Pancreas (tissue), 10 donors: ENCODE measurements around the gene FGD3. TPM values are rescaled to one million over a fixed set of nuclear protein-coding genes. Genes with fewer than 3 reads are reported as not detected.

Source experiments
- ATAC-seq, 4 donors: fragments of 200-7000 bp; cut with Tn5 transposase; one replicate each; pipeline versions ENCODE4 v1.8.0 to v1.9.1; 2020; ENCODE audit warnings: mild to moderate bottlenecking in 4 of 4, moderate library complexity in 4 of 4
- DNase-seq, 6 donors: peaks; one replicate each; pipeline ENCODE4 v3.0.0-alpha.2; 2020
- FAIRE-seq: peaks from 2 replicates; lab custom pipeline; 2012; peaks lifted over from hg19 to GRCh38; lab: Jason Lieb, UNC
- H3K27ac ChIP-seq, 4 donors: fragments of 200-600 bp; sonication (generic); 1 replicate in 3 of 4; 2 replicates in 1 of 4; pipeline versions ENCODE4 v1.5.0 to v1.8.0; 2020
- H3K27me3 ChIP-seq, 4 donors: fragments of 200-600 bp; one replicate each; pipeline ENCODE4 v1.8.0; 2021
- H3K36me3 ChIP-seq, 3 donors: fragments of 200-600 bp; sonication (generic) in 1 of 3; one replicate each; pipeline versions ENCODE4 v1.5.0 to v1.8.0; 2020 to 2021
- H3K4me1 ChIP-seq, 3 donors: fragments of 200-600 bp; one replicate each; pipeline ENCODE4 v1.8.0; 2021
- H3K4me3 ChIP-seq, 4 donors: fragments of 200-600 bp; sonication (generic) in 2 of 4; one replicate each; pipeline versions ENCODE4 v1.5.0 to v1.8.0; 2020 to 2021
- H3K9me3 ChIP-seq, 4 donors: fragments of 200-600 bp; one replicate each; pipeline ENCODE4 v1.8.0; 2021
- WGBS, 2 donors: extraction: QIAGEN DNeasy Blood & Tissue Kit; methylation state at CpG; one replicate each; pipeline ENCODE4 v1.1.7; 2013; 5-methylcytosine and 5-hydroxymethylcytosine counted together
- intact Hi-C, 3 donors: fragments of 100-400 bp; cut with DNase I; formaldehyde crosslinking; loops; one replicate each; pipeline versions ENCODE4 v1.11.1 to v1.14.2; 2022
- polyA plus RNA-seq, 2 donors: library from polyadenylated mRNA; stranded (reverse); fragments of 200-250 nt; gene quantifications; one replicate each; pipeline ENCODE4 v1.2.3, GENCODE V29; 2013
- total RNA-seq, 6 donors: library from RNA; stranded (reverse); fragmentation: NEBNext Ultra II Directional in 4 of 6; extraction: Animal tissue kit (Norgen Biotek cat#: 25700) in 4 of 6; gene quantifications; one replicate each; pipeline versions ENCODE4 v1.2.1 to v1.2.4, GENCODE V29; 2021 to 2023
- TF ChIP-seq, protein P1 (sequence below), 4 donors: fragments of 200-600 bp; sonication (generic) in 3 of 4; IDR thresholded peaks; one replicate each; pipeline versions ENCODE4 v1.5.0 to v1.8.0; 2021; ENCODE audit warnings: antibody characterized with exemption in 4 of 4
- donor health status: healthy with polysubstance abuse.
- donor health status: DM: no; HTN: no; CAD: no; lungs with moderate emphysema.
- donor health status: DM: no; HTN: no; CAD: no.
- donor health status: control.
- donor health status: control.
- donor health status: Bipolar disorder and iron deficiency.
- donor health status: DM: yes; HTN: yes; CAD: no.
- donor health status: DM: no; HTN: no; CAD: no.
- donor health status: DM: no; HTN: no; CAD: no.
- donor health status: DM: yes; HTN: yes; CAD: no.

Gene FGD3
- total and polyA plus RNA-seq, 8 donors, result 5.0 to 27.7 (median 7.8) TPM

DNA sequence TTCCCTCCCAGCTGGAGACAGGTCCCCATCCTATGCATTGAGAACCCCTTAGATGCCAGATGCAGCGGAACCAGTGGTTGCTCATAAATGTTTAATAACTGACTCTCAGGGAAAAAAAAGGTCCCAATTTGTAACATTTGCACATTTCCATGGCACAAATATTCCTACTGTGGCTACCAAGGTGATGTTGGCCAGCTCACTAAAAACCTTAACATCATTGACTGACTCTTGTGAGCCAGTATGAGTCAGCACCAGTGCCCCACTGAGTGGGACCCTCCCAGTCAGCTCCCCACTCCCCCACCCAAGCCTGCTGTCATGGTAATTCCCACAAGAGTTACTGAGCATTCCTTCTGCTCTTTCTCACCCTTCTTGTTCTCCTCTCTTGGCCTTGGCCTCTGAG, 26.9 kb upstream of the FGD3 start:
- WGBS, 2 donors, result 100% methylated on average over 1 of the region's 1 CpG

DNA sequence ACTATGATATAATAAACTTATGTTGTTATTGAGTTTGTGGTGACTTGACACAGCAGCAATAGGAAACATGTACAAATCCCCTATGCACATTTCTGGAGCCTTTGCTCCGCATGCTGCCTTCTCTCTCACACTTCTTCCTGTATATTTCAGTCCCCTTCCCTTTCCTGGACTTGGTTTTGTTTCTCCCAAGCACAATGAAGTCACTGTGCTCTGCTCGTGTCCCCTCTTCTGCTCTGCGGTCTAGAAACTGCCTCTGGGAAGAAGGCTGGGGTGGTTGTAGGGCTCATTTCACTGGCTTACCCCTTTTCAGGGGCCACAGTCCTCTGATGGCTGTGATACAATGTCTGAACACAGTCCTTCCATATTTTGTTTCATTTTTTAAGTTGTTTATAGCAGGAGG, 15.7 kb upstream of the FGD3 start:
- Histone ChIP-seq H3K4me1 (no peaks in the 10 kb centered on the region), H3K27ac (no peak overlapping the region), H3K27me3 (no peaks in the 10 kb centered on the region), H3K9me3 (no peaks in the 10 kb centered on the region), H3K4me3 (no peak overlapping the region), H3K36me3 (no peaks in the 10 kb centered on the region)
- TF ChIP-seq, protein P1, sequence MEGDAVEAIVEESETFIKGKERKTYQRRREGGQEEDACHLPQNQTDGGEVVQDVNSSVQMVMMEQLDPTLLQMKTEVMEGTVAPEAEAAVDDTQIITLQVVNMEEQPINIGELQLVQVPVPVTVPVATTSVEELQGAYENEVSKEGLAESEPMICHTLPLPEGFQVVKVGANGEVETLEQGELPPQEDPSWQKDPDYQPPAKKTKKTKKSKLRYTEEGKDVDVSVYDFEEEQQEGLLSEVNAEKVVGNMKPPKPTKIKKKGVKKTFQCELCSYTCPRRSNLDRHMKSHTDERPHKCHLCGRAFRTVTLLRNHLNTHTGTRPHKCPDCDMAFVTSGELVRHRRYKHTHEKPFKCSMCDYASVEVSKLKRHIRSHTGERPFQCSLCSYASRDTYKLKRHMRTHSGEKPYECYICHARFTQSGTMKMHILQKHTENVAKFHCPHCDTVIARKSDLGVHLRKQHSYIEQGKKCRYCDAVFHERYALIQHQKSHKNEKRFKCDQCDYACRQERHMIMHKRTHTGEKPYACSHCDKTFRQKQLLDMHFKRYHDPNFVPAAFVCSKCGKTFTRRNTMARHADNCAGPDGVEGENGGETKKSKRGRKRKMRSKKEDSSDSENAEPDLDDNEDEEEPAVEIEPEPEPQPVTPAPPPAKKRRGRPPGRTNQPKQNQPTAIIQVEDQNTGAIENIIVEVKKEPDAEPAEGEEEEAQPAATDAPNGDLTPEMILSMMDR (IDR thresholded peaks at IDR 0.05), result no peak
- intact Hi-C loops, result no loop called here
- DNase-seq (no peak), ATAC-seq (no peak), FAIRE-seq (no peak)
- 60 to 68% methylated on average over 3 of the region's 3 CpGs for WGBS, 2 donors

More for the DNA sequence above, 26.9 kb upstream of the FGD3 start:
- H3K9me3 ChIP-seq, result no peaks in the 10 kb centered on the region
- no peaks in the 10 kb centered on the region for H3K36me3 ChIP-seq
- H3K4me3 ChIP-seq, result no peak overlapping the region
- TF ChIP-seq, protein P1 (IDR thresholded peaks at IDR 0.05), result no peak
- ATAC-seq (no peak), FAIRE-seq (no peak), DNase-seq (no peak)
- intact Hi-C loops, result no loop called here
- H3K4me1 ChIP-seq, result no peaks in the 10 kb centered on the region
- no peak overlapping the region for H3K27ac ChIP-seq
- H3K27me3 ChIP-seq, result no peaks in the 10 kb centered on the region

DNA sequence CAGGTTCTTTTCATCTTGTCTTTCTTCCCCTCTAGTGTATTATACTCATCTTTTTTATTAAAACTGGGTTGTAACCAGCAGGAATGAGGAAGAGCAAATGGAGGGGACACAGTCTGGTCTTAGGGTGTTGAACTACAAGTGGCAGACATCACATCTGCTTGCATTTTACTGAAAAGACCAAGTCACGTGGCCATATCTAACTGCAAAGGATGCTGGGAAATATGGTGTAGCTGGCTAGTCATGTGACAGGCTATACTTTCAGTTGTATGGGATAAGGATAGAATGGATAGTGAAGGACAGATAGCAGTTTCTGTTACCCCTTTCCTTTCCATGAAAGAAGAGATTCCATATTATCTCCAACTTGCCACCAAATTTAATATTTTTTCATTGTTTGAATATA, 13.0 kb upstream of the FGD3 start:
- Histone ChIP-seq H3K36me3 (no peaks in the 10 kb centered on the region), H3K27ac (no peak overlapping the region), H3K27me3 (no peaks in the 10 kb centered on the region), H3K4me1 (no peaks in the 10 kb centered on the region), H3K9me3 (no peaks in the 10 kb centered on the region), H3K4me3 (no peak overlapping the region)
- TF ChIP-seq, protein P1 (IDR thresholded peaks at IDR 0.05), result no peak
- intact Hi-C loops, result no loop called here
- DNase-seq (no peak), FAIRE-seq (no peak), ATAC-seq (no peak)
- 66 to 68% methylated on average over 1 of the region's 1 CpG for WGBS, 2 donors

DNA sequence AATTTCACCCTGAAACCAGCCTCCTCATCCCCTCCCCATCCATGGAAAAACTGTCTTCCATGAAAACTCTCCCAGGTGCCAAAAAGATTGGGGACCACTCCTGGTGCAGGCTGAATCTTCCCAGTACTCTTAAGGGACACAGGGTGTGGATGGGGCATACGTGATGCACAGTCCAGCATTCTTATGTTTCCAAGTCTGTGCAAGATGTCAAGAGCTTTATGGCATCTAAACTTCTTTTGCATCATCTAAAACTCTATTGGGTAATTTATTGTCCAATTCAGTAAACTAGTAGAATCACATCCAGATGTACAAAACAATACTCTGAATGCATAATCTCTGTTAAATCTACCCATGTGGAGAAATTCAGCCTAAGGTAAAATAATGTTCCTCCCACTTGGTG, 9.3 kb upstream of the FGD3 start:
- no peak overlapping the region for H3K4me3 ChIP-seq
- H3K27me3 ChIP-seq, result no peaks in the 10 kb centered on the region
- no peaks in the 10 kb centered on the region for H3K9me3 ChIP-seq
- TF ChIP-seq, protein P1 (IDR thresholded peaks at IDR 0.05), result no peak
- no peak for DNase-seq
- ATAC-seq, result no peak
- no peak overlapping the region for H3K27ac ChIP-seq
- no peak for FAIRE-seq
- intact Hi-C loops, result no loop called here
- no peaks in the 10 kb centered on the region for H3K36me3 ChIP-seq
- no peaks in the 10 kb centered on the region for H3K4me1 ChIP-seq
- 49 to 50% methylated on average over 1 of the region's 1 CpG for WGBS, 2 donors

DNA sequence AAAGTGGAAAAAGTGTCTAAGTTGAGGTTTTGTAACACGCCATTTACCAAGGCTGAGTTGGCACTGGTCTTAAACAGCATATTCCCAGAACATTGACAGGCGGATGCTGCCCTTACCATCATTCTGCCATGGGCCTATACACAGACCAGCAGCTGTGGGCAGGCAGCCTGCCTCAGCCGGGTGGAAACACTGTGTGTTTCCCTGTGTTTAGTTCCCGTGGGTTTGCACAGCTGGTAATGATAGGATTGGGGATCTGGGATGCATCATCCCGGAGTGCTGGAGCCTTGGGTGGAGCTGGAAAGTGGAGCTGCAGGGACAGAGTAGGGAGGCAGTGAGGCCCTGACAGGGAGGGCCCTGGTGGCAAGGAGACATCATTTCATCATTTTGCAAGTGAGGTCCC, 5.5 kb upstream of the FGD3 start:
- 79 to 84% methylated on average over 5 of the region's 5 CpGs for WGBS, 2 donors
- no peak for FAIRE-seq

More for the DNA sequence above, 5.5 kb upstream of the FGD3 start:
- no peak overlapping the region for H3K4me3 ChIP-seq
- no peaks in the 10 kb centered on the region for H3K27me3 ChIP-seq
- no peaks in the 10 kb centered on the region for H3K4me1 ChIP-seq
- intact Hi-C loops, result no loop called here
- DNase-seq (no peak), ATAC-seq (no peak)
- no peaks in the 10 kb centered on the region for H3K9me3 ChIP-seq
- no peak overlapping the region for H3K27ac ChIP-seq
- H3K36me3 ChIP-seq, result no peaks in the 10 kb centered on the region
- TF ChIP-seq, protein P1 (IDR thresholded peaks at IDR 0.05), result no peak
